Jurkat, Clone E6-1 (cell line): ENCODE data around the gene TRAPPC5.

Source experiments
- DNase-seq: peaks from one replicate; pipeline ENCODE4 v3.0.0-alpha.2; 2011; ENCODE audit warnings: low read depth, low spot score
- H3K4me3 ChIP-seq: 2 replicates; pipeline ENCODE4 v1.5.1; 2011; ENCODE audit warnings: mild to moderate bottlenecking, low read length, control low read depth, moderate library complexity

The TRAPPC5 gene

GRCh38 chr19:7670790-7671189 is 9.8 kb upstream of the TRAPPC5 start:
- H3K4me3 ChIP-seq = no peak overlapping the region
- no peak for DNase-seq

DNA sequence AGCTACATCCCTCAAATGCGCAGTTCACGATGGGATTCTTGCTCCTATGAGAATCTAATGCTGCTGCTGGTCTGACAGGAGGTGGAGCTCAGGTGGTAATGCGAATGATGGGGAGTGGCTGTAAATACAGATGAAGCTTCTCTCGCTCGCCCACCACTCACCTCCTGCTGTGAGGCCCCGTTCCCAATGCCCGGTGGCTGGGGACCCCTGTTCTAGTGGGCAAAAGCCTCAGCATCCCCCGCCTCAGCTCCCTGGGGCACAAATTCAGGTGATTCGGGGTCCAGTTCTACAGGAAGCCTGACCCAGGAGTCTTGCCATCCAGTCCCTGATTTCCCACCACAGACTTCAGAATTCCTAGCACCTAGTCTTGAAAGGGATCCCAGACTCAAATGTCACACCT is 8.1 kb upstream of the TRAPPC5 start:
- no peak for DNase-seq
- no peak overlapping the region for H3K4me3 ChIP-seq

GRCh38 chr19:7674010-7675005 is 6.3 kb upstream of the TRAPPC5 start:
- peak; percentile 88 for DNase-seq
- H3K4me3 ChIP-seq = peak overlapping the region; percentile 42

GRCh38 chr19:7676376-7676775 is 4.3 kb upstream of the TRAPPC5 start:
- H3K4me3 ChIP-seq = peak overlapping the region; percentile 36
- DNase-seq = peak; percentile 73

- no peak for DNase-seq
- H3K4me3 ChIP-seq = peak within 1 kb of the TSS; percentile 36
These were observed 3.8 kb upstream of the TRAPPC5 start, which contains the start of gene MCEMP1 for GRCh38 chr19:7676854-7677253. TSS of gene MCEMP1 (plus strand) at chr19:7677090. CDS start at chr19:7677121, 31 bp downstream.

DNA sequence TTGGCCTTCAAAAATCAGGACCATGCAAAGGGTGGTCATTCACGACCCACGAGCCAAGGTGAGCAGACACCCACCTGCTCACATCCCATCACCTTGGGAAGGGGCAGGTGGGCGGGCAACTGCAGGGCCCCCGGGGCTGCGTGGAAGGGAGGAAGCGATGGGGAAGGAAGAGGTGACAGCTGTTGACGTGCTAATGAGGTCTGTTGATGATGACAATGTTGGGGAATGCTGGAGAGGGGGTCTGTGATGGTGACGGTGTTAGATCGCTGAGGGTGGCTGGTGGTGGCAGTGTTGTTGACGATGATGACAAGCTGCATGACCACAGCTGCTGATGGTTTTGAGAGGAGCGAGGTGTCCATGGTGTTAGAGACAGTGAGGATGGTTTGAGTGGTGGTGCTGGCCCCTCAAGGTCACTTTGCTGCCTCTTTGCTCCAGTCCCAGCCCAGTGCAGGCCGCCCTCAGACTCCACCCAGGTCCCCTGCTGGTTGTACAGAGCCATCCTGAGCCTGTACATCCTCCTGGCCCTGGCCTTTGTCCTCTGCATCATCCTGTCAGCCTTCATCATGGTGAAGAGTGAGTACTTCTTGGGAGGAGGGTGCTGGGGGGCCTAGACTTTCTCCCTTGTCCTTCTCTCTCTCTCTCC is 2.8 kb upstream of the TRAPPC5 start:
- no peak for DNase-seq
- no peak overlapping the region for H3K4me3 ChIP-seq

DNA sequence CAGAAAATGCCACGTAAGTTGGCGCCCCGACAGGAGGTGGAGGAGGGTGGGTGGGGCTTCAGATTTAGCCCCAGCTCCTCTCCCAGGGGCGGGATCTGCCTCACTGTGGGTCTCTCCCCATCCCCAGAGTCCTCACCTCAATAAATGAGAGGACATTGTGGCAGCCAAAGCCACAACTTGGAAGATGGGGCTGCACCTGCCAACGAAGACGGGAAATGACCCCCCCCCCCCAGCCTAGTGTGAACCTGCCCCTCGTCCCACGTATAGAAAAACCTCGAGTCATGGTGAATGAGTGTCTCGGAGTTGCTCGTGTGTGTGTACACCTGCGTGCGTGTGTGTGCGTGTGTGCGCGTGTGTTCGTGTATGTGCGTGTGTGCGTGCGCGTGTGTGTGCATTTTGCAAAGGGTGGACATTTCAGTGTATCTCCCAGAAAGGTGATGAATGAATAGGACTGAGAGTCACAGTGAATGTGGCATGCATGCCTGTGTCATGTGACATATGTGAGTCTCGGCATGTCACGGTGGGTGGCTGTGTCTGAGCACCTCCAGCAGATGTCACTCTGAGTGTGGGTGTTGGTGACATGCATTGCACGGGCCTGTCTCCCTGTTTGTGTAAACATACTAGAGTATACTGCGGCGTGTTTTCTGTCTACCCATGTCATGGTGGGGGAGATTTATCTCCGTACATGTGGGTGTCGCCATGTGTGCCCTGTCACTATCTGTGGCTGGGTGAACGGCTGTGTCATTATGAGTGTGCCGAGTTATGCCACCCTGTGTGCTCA is 1.5 kb upstream of the TRAPPC5 start:
- peak overlapping the region; percentile 31 for H3K4me3 ChIP-seq
- peak; percentile 75 for DNase-seq

GRCh38 chr19:7679771-7680605 is 645 bp upstream of the TRAPPC5 start:
- H3K4me3 ChIP-seq = peak overlapping the region; percentile 87
- DNase-seq = no peak

- DNase-seq = peak; percentile 90
- H3K4me3 ChIP-seq = peak overlapping the region; percentile 87
These were observed 924 bp downstream of the TRAPPC5 start for GRCh38 chr19:7681340-7682174.

- no peak for DNase-seq
- peak overlapping the region; percentile 87 for H3K4me3 ChIP-seq
These were observed 1.7 kb downstream of the TRAPPC5 start for GRCh38 chr19:7682175-7682855.

- no peak for DNase-seq
- no peak overlapping the region for H3K4me3 ChIP-seq
These were observed 5.2 kb downstream of the TRAPPC5 start for GRCh38 chr19:7685546-7686445.

DNA sequence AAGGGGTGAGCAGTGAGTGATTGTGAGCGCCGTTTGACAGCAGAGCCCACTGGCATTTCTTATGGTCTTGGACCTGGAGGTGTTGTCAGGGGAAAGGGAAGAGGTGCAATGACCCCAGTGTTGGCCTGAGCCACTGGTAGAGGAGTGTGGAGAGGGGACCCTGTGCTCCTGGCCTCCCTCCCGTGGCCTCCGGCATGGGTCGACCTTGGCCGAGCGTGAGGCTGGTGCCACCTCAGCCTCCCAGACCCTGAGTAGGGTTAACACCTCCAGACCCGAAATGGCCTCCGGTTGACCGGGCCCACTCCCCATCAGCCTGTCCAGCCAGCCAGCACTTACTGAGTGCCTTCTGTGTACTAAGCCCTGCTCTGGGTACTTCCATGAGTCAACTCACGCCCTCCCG is 6.5 kb downstream of the TRAPPC5 start:
- DNase-seq = no peak
- H3K4me3 ChIP-seq = no peak overlapping the region

- DNase-seq = no peak
- H3K4me3 ChIP-seq = no peak overlapping the region
These were observed 8.5 kb downstream of the TRAPPC5 start for GRCh38 chr19:7689165-7689564.

GRCh38 chr19:7690779-7691258 is 10.2 kb downstream of the TRAPPC5 start:
- H3K4me3 ChIP-seq = no peak overlapping the region
- DNase-seq = no peak

DNA sequence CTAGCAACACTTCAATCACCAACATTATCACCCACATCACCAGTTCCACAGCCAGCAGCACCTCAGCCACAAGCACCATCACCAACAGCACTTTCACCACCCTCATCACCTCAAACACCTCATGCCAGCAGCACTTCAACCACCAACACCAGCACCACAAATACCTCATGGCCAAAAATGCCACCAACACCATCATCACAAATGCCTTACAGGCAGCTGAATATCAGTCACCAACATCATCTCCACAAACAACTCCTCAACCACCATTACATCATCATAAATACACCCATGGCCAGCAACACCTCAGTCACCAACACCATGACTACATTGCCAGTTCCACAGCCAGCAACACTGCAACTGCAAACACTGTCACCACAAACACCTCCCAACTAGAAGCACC is 10.9 kb downstream of the TRAPPC5 start:
- no peak overlapping the region for H3K4me3 ChIP-seq
- DNase-seq = no peak

DNA sequence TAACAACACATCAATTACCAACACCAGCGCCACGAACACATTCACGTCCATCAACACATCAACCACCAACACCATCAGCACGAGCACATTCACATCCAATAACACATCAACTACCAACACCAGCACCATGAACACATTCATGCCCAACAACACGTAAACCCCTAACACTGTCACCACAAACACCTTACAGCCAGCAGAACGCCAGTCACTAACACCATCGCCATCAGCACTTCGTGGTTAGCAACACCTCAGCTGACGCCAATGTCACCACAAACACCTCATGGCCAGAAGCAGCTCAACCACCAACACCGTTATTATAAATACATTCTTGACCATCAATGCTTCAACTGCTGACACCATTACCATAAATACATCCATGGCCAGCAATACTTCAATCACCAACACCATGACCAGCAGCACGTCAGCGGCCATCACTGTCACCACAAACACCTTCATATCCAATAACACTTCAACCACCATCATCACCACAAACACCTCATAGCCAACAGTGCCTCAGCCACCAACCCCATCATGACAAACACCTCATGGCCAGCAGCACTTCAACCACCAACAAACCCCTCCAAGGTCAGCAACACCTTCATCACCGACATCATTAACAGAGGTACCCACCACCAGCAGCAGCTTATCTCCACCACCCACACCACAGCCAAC is 11.9 kb downstream of the TRAPPC5 start:
- H3K4me3 ChIP-seq = no peak overlapping the region
- DNase-seq = no peak
